ENCODE measurements around the gene GRM8. TPM values are rescaled to one million over a fixed set of nuclear protein-coding genes. Genes with fewer than 3 reads are reported as not detected.

GRM8 gene
- total and polyA plus RNA-seq, 10 of the 15 experiments (the other 5 are each of a cell fraction or from before 2014, with no cell fraction given) = 0.33 to 7.1 (median 0.45) TPM; not detected in 2

GRCh38 chr7:126605553-126605952 is 647.2 kb downstream of the GRM8 start:
- FAIRE-seq = no peak
- WGBS (ENCODE audit: insufficient coverage, insufficient replicate concordance, low lambda C conversion rate, missing lambda C conversion rate) = 100% methylated on average over 2 of the region's 2 CpGs

GRCh38 chr7:126605056-126605455 is 647.7 kb downstream of the GRM8 start:
- Histone ChIP-seq H3K4me2 (ENCODE audit: control insufficient read depth, insufficient read depth) (no peak overlapping the region), H3K4me1 (ENCODE audit: control insufficient read depth, insufficient read depth, low read length) (no peaks in the 10 kb centered on the region), H3K9ac (ENCODE audit: control insufficient read depth, insufficient read depth, low read length) (no peak overlapping the region), H3K4me3 (no peak overlapping the region), H3K36me3 (ENCODE audit: control insufficient read depth in 2 of 2, insufficient read depth in 2 of 2, low read length in 1 of 2) (no peaks in the 10 kb centered on the region), H3K27ac (ENCODE audit: control insufficient read depth, insufficient read depth) (no peak overlapping the region), H3K9me3 (replicated peaks; ENCODE audit: control insufficient read depth, insufficient read depth, low read length) (no peaks in the 10 kb centered on the region; the same call in 2 of the 3 replicates), H3K27me3 (replicated peaks in 1 of 2; ENCODE audit: control insufficient read depth in 2 of 2, insufficient read depth in 2 of 2, low read length in 1 of 2) (no peaks in the 10 kb centered on the region), H4K20me1 (ENCODE audit: control insufficient read depth, insufficient read depth) (no peaks in the 10 kb centered on the region), H2AFZ (ENCODE audit: control insufficient read depth, low read depth, low read length) (no peak overlapping the region), H3K79me2 (ENCODE audit: control insufficient read depth, insufficient read depth, low read length) (no peaks in the 10 kb centered on the region)
- WGBS (ENCODE audit: insufficient coverage, insufficient replicate concordance, low lambda C conversion rate, missing lambda C conversion rate) = 60% methylated on average over 3 of the region's 3 CpGs
- no peak for FAIRE-seq
- in situ Hi-C loops (cut with MboI) (no loop called here), intact Hi-C loops (cut with micrococcal nuclease; ENCODE audit: unreplicated experiment) (no loop called here)
- ChIA-PET CTCF (no interaction called here), RAD21 (ENCODE audit: unreplicated experiment) (no interaction called here), SMC1A (ENCODE audit: uncharacterized antibody, unreplicated experiment) (no interaction called here), POLR2A (no interaction called here)
- no peak for DNase-seq (ENCODE audit: low read depth, low spot score)
- ATAC-seq = no peak
- no TSS peak for BruUV-seq (replicated peaks)
- TF ChIP-seq BRCA1 (IDR thresholded peaks at IDR 0.05; ENCODE audit: low read depth, low read length) (no peak), ATF3 (IDR thresholded peaks at IDR 0.05; ENCODE audit: borderline replicate concordance, extremely low read depth, low read depth, low read length) (no peak), CBX3 (IDR thresholded peaks at IDR 0.05; ENCODE audit: borderline replicate concordance, low read depth) (no peak), SUZ12 (IDR thresholded peaks at IDR 0.05; ENCODE audit: unreplicated experiment) (no peak), YBX1 (IDR thresholded peaks at IDR 0.05) (no peak), HDAC2 (IDR thresholded peaks at IDR 0.05) (no peak)

More at GRCh38 chr7:126605553-126605952, 647.2 kb downstream of the GRM8 start:
- no peak overlapping the region for H3K9ac ChIP-seq (ENCODE audit: control insufficient read depth, insufficient read depth, low read length)
- ATAC-seq = no peak
- intact Hi-C loops (cut with micrococcal nuclease; ENCODE audit: unreplicated experiment) = no loop called here
- H3K79me2 ChIP-seq (ENCODE audit: control insufficient read depth, insufficient read depth, low read length) = no peaks in the 10 kb centered on the region
- in situ Hi-C loops (cut with MboI) = no loop called here
- H3K9me3 ChIP-seq (replicated peaks; ENCODE audit: control insufficient read depth, insufficient read depth, low read length) = no peaks in the 10 kb centered on the region; the same call in 2 of the 3 replicates
- H3K27me3 ChIP-seq (replicated peaks in 1 of 2; ENCODE audit: control insufficient read depth in 2 of 2, insufficient read depth in 2 of 2, low read length in 1 of 2) = no peaks in the 10 kb centered on the region
- ChIA-PET SMC1A (ENCODE audit: uncharacterized antibody, unreplicated experiment) (no interaction called here), RAD21 (ENCODE audit: unreplicated experiment) (no interaction called here), CTCF (no interaction called here), POLR2A (no interaction called here)
- no peaks in the 10 kb centered on the region for H3K4me1 ChIP-seq (ENCODE audit: control insufficient read depth, insufficient read depth, low read length)
- H3K4me2 ChIP-seq (ENCODE audit: control insufficient read depth, insufficient read depth) = no peak overlapping the region
- no peaks in the 10 kb centered on the region for H4K20me1 ChIP-seq (ENCODE audit: control insufficient read depth, insufficient read depth)
- no peak overlapping the region for H3K27ac ChIP-seq (ENCODE audit: control insufficient read depth, insufficient read depth)
- peak in 1 of 3 experiments; percentile 8; a peak in 1 of 6 replicates for TF ChIP-seq CTCF (IDR thresholded peaks at IDR 0.05 in 2 of 3, conservative IDR thresholded peaks at IDR 0.05 in 1 of 3; ENCODE audit: control insufficient read depth in 2 of 3, extremely low read depth in 1 of 3, insufficient read depth in 1 of 3, low read depth in 3 of 3, low read length in 3 of 3)
- TF ChIP-seq CBX3 (IDR thresholded peaks at IDR 0.05; ENCODE audit: borderline replicate concordance, low read depth) = no peak
- BruUV-seq (replicated peaks) = no TSS peak
- no peak for DNase-seq (ENCODE audit: low read depth, low spot score)
- H2AFZ ChIP-seq (ENCODE audit: control insufficient read depth, low read depth, low read length) = no peak overlapping the region
- H3K4me3 ChIP-seq = no peak overlapping the region
- no peaks in the 10 kb centered on the region for H3K36me3 ChIP-seq (ENCODE audit: control insufficient read depth in 2 of 2, insufficient read depth in 2 of 2, low read length in 1 of 2)

Data from GM12878 (cell line).